Right renal pelvis (tissue), 4 donors: Measurements from ENCODE around the gene RANBP3. TPM values are rescaled to one million over a fixed set of nuclear protein-coding genes. Genes with fewer than 3 reads are reported as not detected.
"Not testable (repeated sequence)": the region's sequence is repeated elsewhere in the genome, so short reads cannot be mapped to it uniquely, and the experiment has no call there.

ENCODE experiments used
- DNase-seq, 4 donors: peaks; one replicate each; pipeline ENCODE4 v3.0.0-alpha.2; 2013; ENCODE audit warnings: low read depth in 4 of 4, low spot score in 3 of 4, missing footprints in 1 of 4
- polyA plus RNA-seq, 4 donors: library from polyadenylated mRNA; unstranded; fragments of 120-200 nt; gene quantifications; one replicate each; pipeline ENCODE4 v1.2.1, GENCODE V29; 2013; ENCODE audit not compliant: insufficient read length in 4 of 4

Gene RANBP3
- polyA plus RNA-seq, 4 donors: 71.9 to 79.8 (median 75.2) TPM

DNA sequence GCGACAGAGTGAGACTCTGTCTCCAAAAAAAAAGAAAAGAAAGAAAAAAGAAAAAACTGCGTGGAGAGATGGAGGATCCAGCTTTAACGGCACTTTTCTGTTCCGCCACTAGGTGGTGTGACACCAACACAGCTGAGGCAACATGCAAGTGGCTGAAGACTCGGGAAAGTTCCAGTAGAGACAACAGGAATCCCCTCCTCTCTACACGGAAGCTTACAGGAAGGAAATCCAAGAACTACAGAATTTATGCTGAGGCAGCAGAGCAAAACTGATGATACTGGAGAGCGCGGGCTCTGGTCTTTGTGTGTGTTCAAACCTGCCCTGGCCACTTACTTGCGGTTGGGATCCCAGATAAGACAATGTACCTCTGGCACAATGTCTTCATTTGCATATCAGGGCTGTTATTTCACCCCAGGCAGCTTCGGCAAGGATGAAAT, 9.9 kb downstream of the RANBP3 start:
- DNase-seq: peak in 2 of 4 donors; percentile 61 to 73

DNA sequence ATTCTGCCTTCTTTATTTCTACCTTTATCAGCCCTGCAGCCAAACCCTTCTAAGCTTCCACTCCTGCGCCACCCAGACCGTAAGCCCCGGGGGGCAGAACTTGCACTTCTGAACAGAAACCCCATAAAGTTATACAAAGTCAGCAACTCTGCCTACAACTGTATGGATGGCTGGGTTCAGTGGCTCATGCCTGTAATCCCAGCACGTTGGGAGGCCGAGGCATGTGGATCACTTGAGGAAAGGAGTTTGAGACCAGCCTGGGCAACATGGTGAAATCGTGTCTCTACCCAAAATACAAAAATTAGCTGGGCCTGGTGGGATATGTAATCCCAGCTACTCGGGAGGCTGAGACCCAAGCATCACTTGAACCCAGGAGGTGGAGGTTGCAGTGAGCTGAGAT, 10.4 kb downstream of the RANBP3 start:
- no peak for DNase-seq

DNA sequence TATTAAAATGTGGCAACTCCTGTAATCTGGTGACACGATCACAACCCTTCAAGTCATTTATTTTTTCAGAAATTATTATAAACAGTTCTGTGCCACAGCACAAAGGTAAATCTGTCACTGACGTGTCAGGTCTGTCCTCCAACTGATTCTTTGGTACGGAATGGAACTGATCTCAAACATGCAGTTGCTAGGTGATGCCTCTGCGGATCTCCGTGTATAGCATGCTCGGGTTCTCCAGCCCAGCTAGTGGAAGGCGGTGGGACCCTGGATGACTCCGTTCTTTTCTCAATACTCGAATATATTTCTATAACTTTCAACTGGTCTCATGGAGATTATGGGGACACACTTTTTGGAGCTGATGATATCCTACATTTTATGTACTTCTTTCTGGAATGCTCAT, 11.0 kb downstream of the RANBP3 start:
- no peak for DNase-seq

DNA sequence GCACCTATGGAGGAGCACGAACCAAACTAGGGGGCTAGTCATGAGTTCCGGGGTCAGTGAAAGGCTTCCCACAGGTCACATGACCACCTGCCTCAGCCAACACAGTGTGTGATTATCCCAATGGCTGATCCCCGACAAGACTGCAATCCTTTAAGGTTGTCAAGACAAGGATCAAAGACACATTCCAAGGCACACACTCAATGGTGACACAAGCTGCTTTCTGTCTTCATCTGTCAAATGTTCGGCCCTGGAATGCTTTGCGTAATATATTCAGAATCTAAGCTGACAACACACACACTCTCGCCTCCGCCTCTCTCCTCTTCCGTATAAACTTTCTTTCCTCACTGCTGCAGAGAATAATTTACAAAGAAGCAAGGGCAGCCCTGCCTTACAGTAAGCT, 11.7 kb downstream of the RANBP3 start:
- no peak for DNase-seq

DNA sequence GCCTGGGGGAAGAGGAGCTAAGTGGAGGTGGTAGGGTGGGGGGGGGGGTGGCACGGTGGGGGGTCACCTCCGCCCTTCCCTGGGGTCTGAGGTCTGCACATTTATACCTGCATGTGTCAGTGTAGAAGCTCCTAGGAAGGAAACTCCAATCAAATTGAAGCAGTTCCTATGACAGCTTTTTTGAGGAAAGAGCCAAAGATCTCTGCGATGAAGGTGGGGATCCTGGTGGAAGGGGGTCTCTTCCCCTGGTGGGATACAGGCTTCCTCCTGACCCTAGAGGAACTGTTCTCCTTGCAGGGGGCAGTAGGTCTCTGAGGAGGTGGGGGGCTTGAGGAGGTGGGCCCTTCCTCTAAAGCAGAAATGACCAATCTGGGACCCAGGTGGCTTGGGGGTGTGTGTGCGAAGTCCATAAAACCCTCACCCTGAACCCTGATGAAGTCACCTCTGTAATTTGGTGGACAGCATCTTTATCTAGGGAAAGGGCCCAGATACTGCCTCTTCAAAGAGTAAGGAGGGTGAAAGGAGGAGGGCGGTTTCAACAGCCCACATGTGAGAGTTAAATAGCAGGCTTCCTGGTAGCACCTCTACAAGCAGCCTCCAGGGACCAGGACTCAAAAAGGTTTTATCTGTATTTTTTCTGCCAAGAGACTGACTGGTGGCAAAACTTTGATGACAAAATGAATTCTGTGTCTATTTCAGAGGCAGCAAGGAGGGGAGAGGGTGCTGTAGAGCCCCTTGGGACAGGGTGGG, 12.9 kb downstream of the RANBP3 start:
- no peak for DNase-seq

DNA sequence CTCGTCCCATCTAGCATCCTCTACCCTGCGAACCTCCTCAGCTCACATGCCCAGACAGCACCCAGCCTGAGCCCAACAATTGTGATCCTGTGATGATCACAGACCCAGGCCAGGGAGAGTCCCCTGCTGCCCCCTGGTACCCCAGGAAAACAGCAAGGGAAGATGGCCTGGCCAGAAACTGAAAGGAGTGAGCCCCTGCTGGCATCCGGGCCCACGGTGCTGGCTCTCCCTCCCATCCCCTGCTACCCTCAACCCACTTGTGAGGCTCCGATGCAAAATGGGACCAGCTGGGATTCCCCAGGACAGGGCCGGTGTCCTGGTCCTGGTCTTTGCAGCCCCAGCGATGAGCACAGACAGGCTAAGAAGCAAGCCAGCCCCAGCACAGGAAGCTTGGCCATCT, 14.1 kb downstream of the RANBP3 start:
- no peak for DNase-seq

DNA sequence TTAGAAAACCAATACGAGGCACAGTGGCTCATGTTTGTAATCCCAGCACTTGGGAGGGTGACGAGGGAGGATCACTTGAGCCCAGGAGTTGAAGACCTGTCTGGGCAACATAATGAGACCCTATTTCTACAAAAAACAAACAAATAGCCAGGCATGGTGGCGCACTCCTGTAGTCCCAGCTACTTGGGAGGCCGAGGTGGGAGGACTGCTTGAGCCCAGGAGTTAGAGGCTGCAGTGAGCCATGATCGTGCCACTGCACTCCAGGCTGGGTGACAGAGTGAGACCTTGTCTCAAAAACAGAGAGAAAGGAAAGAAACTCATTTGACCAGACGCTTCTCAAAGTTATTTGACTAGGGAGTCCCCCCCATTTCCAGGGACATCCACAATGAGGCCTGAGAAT, 14.7 kb downstream of the RANBP3 start:
- not testable (repeated sequence) for DNase-seq

DNA sequence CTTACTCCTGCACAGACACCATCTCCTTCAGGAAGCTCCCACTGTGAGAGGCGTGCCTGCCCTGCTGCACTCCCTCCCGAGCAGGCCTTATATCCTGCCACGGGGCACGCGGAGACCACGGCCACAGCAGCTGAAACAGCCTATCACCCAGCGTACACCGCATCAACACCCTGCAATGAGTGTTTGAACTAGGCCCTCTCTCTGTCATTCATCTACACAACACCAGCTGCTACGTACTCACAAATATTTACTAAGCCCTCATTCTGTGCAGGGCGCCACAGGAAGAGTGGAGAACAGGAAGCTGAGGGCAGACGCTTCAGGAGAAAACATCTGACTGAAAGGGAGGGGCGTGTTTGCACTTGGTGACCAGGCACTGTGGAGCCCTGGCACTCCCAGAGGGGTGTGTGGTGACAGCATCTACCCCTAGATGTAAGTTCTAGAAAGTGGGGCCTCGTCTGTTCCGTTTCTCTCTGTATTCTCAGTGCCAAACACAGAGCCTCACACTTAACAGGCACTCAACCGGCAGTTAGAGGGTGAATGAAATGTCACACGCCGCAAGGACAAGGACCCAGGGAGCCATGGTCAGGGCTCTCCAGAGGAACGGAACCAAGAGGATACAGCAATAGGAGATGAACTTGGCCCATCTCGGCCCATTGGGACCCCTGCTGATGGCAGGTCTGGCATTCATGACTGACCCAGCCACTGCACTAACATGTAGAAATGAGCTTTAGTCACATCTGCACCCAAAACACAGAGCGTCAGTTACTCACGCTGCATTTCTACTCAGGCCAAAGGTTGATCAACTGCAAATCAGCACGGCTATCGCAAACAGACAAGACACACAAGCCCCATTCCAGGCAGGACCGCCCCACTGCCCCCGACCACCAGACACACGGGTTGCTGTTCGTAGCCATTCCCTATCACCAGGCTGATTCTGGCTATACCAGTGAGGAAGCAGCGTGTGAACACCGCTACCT, 15.7 kb downstream of the RANBP3 start:
- DNase-seq: no peak

DNA sequence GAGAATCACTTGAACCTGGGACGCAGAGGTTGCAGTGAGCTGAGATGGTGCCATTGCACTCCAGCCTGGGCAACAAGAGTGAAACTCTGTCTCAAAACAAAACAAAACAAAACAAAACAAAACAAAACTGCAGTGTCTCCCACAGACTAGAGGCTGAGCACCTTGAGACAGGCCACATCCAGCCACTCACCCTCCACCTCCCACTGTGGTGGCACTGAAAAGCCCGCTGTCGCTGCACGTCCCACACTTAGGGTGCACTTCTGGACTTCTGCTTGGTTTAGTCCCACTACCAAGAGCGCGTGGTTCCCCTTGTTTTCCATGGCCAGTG, 16.3 kb downstream of the RANBP3 start:
- DNase-seq: not testable (repeated sequence)

DNA sequence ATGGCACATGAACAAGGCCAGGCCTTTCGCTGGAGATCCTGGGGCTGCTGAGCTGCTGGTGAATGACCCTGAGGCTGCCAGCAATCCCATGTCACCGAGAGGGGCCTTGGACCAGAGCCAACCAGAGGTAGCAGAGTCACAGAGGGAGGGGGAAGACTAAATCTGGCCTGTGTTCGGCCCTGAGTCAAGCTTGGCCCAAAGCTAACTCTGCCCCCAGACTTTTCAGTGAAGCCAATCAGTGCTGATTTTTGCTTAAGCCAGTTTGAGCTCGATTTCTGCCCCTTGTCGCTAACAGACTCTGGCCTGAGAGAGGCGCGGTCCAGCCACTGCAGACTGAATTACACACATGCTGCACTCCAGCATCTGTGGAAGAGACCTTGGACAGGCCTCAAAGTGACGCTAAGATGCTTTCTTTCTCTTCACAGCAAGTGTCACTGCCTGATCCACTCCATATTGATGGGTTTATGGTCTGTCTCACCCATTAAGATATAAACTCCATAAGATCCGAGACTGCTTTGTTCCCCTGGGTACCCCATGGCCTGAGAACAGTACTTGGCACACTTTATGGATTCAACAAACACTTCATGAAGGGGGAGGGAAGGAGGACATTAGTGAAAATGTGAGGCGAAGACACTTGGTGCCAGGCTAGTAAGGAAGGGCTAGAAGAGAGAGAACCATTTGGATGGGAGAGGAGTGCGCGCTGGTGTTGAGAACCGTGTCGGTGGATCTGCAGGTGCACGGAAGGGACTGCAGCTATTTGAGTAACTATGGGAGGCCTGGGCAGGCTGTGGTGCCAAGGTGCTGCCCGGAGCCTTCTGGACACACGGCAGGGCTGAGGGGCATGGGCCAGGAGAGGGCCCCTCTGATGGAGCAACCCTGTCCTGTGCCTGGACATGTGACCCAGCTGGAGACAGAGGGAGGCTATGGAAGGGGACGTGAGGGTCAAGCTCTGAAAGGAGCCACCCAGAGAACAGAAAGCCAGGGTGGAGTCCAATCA, 17.6 kb downstream of the RANBP3 start:
- DNase-seq: no peak

DNA sequence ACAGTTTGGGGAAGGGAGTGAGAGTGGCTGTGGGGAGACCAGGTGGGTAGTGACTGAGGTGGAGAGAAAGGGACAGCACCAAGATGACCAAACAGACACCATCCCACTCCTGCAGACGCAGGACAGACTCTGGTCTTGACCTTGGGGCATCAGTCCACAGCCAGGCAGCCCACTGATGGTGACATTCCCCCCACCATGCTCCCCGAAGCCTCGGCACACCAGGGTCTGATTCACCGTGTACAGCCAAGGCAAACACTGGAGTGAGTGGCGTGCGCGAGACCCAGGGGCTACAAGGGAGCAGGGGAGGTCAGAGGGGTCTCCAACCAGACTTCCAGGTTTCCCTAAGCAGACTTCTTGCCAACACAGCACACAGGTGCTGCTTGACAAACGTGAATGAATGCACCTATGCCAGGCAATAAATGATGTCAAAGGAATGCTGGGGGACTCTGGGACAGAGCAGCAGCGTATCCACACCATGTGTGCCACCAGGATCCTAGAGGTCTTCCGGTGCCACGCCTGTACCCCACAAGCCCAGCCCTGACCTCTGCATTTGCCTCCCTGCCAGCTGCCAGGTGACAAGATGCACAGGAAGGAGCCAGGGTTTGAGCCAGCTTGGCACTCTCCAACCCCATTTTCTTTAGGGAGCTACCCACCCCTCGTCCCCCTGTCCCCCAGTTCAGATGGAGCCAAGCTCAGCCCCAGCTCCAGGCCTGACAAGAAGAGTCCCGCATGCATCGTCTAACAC, 18.5 kb downstream of the RANBP3 start:
- DNase-seq: no peak

DNA sequence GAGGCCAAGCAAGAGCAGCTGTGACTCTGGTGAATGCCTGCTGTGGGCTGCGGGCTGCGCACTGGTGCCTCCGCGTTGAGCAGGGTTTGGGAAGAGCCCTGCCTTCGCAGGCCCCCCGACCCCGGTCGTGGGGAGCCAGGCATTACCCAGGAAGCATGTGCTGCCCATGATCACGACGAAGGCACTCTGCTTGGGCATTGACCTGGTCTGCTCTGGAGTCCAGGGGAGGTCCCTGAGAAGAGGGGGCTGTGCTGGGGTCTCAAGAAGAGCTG, 19.2 kb downstream of the RANBP3 start:
- no peak for DNase-seq

DNA sequence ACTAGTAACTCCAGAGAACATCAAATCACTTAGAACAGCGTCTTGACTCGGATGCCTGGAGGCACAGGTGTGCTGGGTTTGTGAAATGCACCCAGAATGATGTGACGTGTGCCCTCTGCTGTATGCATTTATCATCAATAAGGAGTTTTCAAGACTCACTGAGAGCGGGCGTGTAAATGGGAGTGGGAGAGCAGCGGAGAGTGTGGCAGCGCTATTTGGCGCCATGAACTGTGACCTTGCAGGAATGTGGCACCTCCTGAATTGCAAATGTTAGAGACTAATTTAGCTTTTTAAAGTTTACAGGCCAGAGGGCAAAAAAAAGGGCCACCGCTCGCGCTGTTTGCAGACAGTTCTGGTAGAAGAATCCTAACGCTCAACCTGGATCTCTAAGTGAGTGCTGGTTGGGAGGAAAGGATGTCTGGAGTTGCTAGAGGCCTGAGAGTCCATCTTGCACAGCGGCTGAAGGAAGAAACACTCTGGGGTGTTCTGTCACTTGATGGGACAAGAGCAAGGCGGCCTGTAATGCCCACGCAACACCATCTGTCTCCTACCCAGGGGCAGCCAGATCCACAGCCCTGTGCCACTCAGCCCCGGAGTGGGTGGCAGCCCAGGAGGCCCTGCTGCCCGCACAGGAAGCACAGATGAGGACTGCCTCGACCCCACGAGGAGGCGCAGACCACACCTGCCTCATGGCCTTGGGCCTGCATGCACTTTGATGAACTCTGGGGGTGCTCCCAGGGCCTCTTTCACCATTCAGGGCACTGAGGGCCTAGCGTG, 19.7 kb downstream of the RANBP3 start:
- DNase-seq: no peak

DNA sequence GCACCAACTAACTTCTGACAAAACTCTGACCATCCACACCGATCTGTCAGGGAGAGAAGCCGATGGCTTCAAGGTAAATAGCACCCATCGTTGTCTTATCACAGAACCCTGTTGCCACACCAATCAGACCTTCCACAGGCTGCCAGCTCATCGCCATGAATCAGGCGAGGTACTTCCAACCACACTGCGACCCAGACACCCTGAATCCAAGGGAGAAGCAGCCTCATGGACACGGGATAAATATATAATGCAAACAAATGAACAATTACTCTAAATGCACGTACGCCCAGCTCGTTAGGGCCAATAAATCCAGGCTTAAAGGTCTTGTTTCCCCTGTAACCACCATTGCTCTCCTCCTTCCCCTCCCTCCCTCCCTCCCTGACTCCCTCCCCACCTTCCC, 20.8 kb downstream of the RANBP3 start:
- DNase-seq: no peak

DNA sequence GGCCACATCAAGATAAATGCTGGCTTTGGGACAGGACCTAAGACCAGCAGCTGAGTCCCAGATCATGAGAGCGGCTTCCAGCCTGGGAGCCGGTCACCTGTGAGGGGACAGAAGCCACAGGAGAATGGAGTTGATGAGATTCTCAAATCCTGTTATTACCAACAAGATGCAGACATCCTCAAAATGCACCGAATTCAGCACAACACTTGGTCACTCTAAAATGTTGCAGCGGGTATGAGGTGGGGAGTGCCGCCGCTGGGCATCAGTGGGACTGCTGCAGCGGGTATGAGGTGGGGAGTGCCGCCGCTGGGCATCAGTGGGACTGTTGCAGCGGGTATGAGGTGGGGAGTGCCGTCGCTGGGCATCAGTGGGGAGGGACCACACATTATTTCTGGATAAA, 21.2 kb downstream of the RANBP3 start:
- no peak for DNase-seq

DNA sequence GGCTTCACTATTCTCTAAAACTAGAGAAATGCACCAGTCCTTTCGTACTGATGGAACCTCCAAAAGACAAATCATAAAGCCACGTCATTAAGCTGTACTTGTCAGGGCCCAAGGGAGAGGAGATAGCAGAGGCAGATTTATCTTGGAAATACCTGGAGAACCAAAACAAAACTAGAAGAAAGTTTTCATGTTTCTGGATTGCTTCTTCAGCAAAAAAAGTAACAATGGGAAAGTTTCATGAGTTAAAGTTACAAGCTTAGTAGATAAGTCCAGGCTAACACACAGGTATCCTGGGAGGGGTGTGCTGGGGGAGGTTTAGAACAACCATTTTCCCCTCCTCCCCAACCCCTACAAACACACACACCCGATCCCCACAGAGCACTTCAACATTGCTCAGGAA, 21.6 kb downstream of the RANBP3 start:
- no peak for DNase-seq

DNA sequence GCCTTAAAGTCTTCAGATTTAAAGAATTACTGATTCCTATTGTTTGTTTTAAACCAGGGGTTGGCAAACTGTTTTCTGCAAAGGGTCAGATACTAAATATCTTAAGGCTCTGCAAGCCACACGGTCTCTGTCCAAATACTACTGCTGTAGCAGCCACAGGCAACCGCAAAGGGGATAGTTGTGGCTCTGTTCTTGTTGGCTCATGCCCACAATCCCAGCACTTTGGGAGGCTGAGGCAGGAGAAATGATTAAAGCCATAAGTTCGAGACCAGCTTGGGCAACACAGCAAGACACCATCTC, 22.4 kb downstream of the RANBP3 start:
- no peak for DNase-seq

DNA sequence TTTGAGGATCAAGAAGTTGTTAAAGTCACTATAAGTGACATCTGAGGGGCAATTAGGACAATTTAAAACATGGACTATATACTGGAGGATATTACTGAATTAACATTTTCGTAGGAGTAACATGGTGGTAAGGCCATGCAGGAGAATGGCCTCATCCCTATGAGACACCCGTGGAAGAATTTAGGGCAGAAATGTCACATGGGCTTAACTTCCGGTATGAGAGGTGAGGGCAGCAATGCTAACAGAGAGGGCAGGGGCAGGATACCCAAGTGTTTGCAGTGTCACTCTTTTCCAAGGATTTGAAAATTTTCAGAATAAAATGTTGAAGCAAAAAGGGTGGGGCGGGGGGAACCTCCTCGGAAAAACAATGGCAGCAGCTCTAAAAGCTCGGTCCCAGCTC, 23.6 kb downstream of the RANBP3 start:
- no peak for DNase-seq

DNA sequence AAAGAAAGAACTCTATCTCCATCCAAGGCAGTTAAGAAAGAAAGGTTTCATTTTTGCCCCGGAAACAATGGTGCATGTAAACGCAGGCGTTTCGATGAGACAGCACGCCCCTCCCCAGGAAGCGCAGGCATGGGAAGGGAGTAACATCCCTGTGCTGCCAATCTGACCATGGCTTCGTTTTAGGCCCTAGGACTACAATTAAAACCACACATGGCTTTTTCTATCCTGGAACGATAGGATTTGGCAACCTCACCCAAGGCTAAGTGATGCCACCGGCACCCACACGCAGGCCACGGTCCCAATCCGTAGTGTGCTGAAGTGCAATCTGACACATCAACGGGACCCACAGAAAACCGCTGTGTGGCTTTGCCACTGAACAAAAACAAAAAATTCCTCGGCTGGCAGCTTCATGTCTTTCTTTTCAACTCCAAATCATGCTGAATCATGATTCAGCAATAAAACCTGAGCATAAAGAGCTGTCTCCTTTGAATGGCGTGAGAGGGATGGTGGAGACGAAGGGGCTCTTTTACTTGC, 24.2 kb downstream of the RANBP3 start:
- DNase-seq: no peak
